ENCODE data around the gene GPR31.
"Not testable (repeated sequence)": the region's sequence is repeated elsewhere in the genome, so short reads cannot be mapped to it uniquely, and the experiment has no call there.

Gene GPR31, protein sequence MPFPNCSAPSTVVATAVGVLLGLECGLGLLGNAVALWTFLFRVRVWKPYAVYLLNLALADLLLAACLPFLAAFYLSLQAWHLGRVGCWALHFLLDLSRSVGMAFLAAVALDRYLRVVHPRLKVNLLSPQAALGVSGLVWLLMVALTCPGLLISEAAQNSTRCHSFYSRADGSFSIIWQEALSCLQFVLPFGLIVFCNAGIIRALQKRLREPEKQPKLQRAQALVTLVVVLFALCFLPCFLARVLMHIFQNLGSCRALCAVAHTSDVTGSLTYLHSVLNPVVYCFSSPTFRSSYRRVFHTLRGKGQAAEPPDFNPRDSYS

DNA sequence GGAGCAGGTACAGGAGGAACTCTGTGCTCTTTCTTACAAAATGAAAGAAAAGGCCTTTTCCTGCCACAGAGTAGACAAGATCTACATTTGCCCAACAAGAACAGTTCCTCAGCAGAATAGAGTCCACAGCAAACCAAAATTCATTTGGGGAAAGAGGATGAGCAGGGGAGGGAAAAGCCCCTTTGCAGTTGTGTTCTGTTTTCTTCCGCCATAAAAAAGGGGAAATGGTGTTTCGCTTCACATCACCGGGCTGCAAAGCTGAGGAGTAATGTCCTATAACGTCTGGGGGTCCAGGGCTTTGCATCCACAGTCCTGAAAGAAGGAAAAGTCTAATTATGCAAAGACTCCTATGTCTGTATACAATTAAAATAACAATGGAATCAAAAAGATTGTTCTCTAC lies at the start of gene GPR31:
Gene GPR31 (minus strand): TSS at position 118 of the 400 bp plus-strand sequence. CDS start 149 bp downstream, outside the sequence.
- DNase-seq (ENCODE audit: low spot score): no peak

DNA sequence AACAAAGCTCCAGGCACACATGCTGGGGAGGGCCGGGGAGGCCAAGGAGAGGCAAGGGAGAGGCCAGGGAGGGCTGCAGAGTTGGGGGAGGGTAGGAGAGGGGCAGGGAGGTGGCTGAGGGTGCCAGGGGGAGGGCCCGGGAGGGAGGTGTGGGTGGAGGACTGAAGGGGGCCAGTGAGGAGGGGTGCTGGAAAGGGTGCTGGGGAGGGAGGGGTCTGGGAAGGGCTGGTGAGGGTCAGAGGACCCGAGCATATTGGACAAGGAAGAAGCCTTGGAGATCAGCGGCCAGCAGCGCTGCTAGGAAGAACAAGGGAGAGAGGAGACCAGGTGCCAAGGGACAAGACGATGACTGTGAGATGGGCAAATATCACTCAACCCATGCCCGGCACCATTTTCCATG lies 49.7 kb upstream of the GPR31 start:
- DNase-seq (ENCODE audit: low spot score): no peak

DNA sequence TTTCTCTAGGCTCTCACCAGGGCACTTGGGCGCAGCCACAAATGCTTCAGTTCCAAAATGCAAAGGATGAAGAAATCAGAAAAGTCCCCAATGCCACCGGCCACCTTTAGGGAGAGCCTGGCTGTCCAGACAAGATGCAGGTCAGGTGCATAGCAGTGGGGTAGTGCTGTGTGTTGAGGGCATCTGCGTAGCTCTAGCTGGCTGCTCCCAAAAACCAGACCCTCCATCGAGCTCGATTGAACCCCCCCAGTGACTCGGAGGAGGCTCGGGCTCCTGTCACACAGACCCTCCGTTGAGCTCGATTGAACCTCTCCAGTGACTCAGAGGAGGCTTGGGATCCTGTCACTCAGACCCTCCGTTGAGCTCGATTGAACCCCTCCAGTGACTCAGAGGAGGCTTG lies 47.5 kb upstream of the GPR31 start:
- DNase-seq (ENCODE audit: low spot score): not testable (repeated sequence)

DNA sequence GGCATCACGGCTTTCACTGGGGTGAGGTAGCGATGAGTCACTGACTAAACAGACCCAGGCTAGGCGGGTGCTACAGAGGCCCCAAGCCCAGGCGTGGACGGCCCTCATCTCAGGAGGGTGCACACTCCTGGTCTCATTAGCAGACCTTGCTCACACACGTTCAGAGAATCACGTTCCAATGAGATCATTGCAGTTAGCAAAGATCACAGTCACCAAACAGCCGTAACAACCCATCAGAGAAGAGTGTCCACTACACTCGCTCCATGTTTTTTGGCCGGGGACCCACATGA lies 46.2 kb upstream of the GPR31 start:
- peak; percentile 56 for DNase-seq (ENCODE audit: low spot score)

DNA sequence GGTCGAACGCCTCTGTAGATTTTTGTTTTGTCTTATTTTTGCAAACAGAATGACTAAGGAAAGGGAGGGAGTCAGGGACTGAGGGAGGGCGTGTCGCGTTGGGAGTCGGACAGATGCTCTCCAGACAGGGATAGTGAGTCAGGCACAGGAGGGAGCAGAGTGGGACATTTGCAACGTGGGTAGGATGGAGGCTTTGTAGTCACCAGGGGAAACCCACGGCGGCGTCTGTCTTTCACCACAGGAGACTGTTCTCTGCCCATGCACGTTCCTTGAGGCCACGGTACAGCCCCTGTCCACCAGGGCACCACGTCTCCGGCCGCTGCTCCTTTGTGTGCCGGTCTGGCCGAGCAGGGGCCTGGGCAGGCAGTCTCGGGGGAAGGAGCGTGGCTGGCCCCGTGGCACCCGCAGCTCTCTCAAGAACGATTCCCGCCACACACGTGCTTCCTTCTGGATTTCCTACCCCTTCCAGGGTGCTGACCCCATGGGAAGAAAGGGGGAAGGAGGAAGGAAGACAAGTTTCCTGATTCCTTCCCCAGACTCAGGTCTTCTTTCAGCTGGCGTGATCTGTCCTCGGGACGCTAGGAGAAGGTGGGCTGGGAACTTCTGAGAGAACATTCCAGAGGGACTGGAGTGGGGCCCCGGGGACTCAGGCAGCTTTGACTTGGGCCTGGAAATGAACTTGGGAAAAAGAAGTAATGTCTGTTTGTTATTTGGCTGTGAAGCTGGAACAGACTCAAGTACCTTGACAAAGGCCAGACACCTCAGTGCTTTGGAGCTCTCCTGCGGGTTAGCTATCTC lies 45.7 kb upstream of the GPR31 start:
- not testable (repeated sequence) for DNase-seq (ENCODE audit: low spot score)

DNA sequence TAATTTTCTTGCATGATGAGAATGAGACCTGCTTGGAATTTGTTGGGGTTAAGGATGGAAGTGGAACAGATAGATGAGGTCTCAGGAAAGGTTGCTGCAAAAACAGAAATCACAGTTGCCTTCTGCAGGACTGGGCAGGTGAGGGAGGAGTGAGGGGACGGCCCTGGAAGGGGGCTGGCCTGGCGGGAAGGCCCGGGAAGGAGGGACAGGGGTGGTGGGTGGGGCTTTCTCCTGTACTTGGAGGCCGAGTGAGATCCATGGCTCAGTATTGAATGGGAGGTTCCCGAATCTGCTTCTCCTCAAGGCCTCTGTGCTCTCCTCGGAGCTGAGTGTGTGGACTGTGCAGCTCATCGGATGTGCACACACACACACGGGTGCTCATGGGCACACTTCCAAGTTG lies 44.8 kb upstream of the GPR31 start:
- not testable (repeated sequence) for DNase-seq (ENCODE audit: low spot score)

DNA sequence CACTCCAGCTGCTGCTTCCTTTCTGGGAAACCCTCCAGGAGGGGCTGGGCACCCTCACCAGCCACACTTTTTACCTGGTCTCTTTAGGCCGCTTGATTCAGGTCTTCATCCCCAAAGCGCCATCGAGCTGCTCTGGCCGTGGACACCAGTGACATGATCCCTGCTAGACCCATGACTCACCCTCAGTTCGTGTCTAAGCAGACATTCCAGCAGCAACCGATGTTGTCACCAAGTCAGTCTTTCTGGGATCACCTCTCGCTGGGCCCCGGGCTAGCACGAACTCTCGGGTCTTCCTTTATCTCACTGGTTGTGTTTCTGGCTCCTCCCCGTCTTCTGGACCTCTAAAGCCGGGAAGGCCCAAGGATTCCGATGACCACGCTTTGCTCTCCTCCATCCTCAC lies 43.0 kb upstream of the GPR31 start:
- no peak for DNase-seq (ENCODE audit: low spot score)

DNA sequence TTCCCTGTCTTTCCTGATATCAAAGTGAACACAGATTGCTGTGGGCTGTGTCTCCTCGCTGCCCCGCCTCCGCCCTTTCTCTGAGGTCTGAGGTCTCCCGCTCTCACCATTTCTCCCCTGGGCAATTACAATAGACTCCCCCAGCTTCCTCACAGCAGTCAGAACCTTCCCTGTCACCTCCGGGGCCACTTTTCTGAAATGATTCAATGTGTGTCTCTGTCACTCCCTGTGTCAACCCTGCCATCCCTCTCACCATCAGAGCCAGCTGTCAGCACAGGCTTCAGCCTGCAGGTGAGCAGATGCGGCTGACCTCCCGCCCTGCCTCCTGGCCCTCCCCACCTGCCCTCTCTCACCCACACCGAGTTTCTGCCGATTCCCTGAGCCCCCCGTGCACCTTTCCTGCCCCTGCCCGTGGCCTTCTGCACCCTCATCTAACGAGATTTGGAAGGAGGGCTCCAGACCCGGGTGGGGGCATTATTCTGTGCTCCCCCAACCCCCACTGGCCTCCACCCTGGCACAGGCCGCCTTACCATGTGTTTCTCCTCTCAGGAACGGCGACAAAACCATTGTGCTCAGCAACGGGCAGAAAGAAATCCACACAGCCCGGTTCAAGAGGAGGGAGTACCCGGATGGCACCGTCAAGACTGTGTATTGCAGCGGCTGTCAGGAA lies 38.3 kb upstream of the GPR31 start:
- DNase-seq (ENCODE audit: low spot score): not testable (repeated sequence)

DNA sequence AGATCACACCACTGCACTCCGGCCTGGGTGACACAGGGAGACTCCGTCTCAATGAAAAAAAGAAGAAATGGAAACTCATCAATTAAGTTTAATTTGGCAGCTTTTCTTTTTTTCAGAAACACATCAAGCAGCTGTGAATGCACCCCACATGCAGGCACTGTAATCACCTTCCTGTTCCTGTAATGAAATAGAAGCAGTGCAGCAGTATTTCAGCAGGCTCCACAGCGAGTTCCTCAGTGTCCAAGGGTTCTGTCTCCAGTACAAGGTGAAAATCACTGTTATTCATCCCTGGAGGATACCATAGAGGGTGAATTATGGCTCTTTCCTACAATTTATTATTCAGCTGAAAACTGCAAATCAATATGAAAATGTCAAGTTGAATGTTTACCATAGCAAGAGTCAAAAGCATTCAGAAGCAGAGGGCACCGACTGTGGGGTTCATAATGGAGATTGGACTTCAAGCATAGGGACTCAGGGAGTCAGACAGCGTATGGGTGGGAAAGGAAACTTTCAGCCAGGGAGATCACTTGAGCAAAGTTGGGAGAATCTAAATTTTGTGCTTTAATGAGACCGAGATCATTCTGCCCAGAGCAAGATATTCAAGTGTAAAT lies 35.8 kb upstream of the GPR31 start:
- DNase-seq (ENCODE audit: low spot score): not testable (repeated sequence)

DNA sequence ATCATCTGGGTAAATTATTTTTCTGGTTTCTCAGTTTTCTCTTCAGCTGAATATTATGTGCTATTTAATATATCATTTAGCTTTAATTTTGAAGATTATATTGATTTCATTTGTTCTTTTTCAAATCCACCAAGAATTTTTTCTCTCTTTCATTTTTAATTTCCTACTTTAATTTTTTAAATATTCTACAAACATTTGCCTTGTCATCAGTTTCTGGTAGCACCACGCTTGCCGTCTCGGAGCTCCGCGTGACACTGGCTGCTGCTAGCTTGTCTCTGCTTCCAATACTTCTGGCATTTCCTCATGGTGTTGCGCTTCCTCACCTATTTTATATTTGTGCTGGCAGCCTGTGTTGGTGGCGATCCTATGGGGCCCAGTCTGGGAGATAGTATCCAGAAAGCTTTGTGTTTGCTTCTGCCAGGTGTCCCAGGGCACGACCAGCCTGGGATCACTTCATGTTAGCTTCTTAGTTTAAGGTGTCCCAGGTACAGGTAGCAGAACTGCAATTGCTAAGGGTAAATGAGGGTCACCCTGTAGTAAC lies 33.3 kb upstream of the GPR31 start:
- DNase-seq (ENCODE audit: low spot score): not testable (repeated sequence)

DNA sequence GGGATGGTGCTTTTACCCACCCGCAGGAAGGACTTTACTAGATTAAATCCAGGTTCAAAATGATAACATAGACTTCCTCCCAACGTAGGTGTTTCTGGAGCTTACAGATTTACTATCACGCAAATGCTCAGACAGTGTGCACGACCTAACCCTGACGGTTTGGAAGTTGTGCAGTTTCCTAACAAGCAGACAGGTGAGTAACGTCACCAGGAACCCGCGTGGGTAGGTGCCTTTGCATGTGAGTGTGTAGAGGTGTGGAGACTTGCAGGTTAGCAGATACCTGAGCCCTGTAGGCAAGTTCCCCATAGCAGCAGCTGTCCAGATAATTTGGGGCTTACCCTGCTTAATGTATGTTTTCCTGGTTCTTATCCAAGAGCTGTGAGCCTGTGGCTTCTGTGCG lies 29.5 kb upstream of the GPR31 start:
- not testable (repeated sequence) for DNase-seq (ENCODE audit: low spot score)

DNA sequence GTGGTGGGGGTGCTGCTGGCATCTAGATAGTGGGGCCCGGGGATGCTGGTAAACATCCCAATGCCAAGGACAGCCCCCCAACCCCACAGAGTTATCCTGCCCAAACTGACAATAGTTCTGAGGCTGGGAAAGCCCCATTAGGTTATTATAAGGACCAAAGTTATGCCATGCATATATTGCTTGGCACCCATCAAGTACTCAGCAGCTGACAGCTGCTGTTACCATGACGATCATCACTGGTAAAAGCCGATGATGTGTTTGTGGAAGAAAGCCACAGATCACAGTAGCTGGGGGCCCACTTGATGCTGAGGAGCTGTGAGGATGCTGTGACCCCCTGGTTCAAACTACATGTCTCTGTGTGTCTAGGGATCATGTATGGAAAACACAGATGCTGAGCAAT lies 27.3 kb upstream of the GPR31 start:
- DNase-seq (ENCODE audit: low spot score): not testable (repeated sequence)

DNA sequence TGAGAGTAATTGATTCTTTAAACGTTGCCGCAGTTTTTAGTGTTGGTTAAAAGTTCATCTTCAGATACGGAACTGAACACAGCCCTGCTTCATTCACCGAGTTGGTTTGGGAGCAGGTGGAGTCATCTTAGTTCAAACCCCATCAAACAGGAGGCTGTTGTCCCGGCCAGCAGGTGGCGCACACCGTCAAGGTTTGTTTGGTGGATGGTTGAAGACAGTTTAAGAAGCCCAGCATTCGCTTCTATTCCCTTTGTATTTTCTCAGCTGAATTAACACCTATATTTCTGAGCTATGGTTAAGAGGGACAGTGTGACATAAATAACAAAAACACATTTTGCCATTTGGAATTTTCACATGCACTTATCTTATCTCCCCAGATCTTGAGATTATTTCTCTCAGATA lies 25.1 kb upstream of the GPR31 start:
- DNase-seq (ENCODE audit: low spot score): not testable (repeated sequence)

DNA sequence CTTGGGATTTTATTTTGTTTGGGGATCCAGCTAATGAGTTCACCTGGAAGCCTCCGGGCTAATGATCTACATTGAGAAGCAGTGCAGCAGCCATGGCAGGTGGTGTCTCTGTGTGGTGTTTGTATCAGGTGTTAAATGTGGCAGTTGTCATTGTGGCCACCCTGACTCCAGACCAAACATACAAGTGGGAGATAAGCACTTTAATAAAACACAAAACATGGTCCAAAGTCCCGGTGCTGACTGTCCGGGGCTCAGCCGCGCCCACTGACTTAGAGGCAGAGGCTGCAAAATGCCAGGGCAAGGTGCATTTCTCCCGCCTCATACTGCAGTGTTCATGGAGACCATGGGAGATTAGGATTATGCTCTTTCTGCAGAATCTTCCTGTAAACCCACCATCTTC lies 23.6 kb upstream of the GPR31 start:
- DNase-seq (ENCODE audit: low spot score): not testable (repeated sequence)

DNA sequence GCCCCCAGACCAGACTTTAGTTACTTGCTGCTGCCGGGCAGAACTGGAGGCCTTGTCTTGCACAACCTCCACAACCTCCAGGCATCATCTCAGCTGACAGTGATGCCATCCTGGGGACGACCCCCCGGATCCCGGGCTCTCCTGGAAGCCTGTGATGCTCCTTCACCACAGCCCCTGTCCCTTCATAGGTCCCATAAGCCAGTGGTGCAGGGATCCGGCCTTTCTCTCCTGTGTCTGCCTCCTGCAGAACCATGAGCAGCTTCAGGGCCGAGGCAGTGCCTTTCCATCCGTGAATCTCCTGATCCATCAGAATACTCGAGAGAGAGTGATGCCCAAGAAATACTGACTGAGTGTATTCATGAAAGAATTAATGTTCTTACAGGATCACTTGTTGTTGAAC lies 22.3 kb upstream of the GPR31 start:
- not testable (repeated sequence) for DNase-seq (ENCODE audit: low spot score)

DNA sequence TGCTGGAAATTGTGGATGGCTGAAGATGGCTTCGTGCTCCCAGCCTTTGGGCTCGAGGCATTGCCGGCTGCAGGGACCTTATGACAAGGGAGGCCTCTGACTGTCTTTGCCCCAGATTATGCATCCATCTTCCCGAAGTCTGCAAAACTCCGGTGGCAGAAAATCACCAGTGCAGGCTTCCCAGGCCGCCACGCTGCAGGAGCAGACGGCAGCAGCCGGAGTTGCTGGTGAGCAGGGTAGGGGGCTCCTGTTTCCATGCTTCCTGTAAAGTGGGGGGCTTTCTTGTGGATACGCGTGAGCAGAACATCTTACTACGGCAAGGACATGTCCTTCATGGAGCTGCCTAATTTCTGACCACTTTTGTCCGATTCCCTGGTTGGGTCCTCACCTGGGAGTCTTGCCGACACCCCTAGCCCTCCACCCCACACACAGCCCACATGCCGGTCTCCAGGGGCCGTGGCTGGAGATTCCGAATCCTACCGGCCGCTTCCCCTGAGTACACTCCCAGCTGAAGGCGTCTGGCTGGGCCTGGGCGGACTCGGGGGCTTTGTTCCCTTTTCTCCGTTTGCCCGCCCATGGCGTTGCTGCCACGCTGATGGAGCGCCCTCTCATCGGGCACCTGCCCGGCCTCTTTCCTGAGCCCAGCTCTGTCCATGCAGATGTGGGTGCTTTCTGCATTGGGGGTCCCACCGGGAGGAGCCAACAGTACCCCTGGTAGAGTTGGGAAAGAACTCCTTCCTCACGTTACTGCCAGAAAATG lies 21.3 kb upstream of the GPR31 start:
- not testable (repeated sequence) for DNase-seq (ENCODE audit: low spot score)

DNA sequence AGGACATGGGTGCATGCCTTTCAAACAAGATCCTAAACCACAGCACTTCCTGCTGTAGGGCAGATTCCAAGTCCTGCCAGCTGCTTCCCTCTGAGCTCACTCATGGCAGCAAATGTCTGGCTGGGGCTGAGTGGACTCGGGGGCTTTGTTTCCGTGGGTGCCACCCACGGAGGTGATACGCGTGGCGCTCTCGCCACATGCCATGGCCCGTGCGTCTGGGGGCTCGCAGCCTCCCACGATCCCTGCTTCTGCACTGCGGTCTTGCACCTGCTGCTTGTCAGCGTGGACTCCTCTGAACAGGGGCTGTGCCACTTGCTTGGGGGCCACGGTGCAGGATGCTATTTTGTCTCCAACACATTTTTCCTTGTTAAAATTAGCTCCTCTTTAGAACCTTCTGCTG lies 19.5 kb upstream of the GPR31 start:
- not testable (repeated sequence) for DNase-seq (ENCODE audit: low spot score)

DNA sequence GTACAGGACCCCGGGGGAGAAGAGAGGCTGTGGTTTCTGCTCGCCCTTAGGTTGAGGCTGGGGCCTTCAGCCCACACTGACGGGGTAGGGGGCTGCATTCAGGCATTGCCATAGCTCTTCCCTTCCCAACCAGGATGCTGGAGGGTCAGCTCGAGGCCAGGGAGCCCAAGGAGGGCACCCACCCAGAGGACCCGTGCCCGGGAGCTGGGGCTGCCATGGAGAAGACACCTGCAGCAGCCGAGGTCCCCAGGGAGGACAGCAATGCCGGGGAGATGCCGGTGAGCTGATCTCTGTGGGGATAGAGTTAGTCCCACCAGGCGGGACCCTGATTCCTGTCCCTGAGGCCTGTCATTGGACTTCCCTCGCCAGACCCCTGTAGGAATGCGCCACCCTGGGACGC lies 14.2 kb upstream of the GPR31 start:
- DNase-seq (ENCODE audit: low spot score): not testable (repeated sequence)

DNA sequence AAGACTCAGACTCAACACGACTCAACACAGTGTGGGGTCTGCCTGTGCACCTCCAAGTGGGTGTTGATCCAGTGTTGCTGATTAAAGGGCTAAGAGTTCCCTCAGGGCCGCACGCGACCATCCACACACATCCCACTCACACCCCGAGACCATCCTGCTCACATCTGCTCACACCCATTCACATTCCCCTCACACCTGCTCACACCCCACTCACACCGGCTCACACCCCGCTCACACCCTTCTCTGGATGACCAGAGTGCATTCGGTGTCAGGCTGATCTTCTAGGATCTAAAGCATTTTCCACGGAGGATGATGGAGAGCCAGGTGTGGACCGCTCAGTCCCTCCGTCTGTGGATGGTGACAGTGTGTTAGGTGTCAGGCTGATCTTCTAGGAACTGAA lies 13.5 kb upstream of the GPR31 start:
- DNase-seq (ENCODE audit: low spot score): not testable (repeated sequence)

DNA sequence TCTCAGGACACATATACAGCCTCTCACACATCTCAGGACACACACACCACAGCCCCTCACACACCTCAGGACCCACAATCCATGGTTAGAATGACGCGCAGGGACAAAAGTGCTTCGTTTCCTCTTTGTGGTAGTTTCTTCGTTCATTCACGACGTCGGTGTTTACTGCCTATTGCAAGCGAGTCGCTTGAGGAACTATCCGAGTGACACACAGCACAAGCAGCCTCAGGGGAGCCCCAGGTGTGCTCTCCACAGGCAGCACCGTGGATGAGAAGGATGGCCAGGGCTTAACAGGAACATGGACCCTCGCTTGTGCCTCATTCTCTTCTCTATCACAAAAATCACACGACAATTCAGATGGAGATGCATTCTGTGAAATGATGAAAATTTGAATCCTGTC lies 12.1 kb upstream of the GPR31 start:
- DNase-seq (ENCODE audit: low spot score): not testable (repeated sequence)

DNA sequence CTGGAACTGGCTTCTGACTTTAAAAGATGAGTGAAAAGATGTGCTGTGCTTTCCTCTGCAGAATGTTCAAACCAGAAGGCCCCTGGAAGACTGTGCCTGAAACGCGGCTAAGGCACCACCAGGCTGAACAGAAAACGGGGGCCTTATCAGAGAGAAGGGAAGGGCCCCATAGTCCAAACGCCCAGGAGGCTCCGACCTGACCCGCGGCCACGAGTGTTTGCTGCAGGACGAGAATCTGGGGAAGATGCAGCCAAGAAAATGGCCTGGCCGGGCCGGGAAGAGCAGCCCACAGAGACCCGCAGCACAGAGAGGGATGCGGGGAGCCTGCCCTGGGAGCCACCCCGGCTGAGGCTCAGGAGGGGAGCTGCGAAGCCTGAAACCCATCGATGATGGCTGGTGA lies 10.5 kb upstream of the GPR31 start:
- not testable (repeated sequence) for DNase-seq (ENCODE audit: low spot score)
